Glutamatergic neuron (in vitro differentiated cells): Measurements from ENCODE around the gene CCL25. TPM values are rescaled to one million over a fixed set of nuclear protein-coding genes. Genes with fewer than 3 reads are reported as not detected.

Experiments used
- DNase-seq: peaks from one replicate; pipeline ENCODE4 v3.0.0; 2022
- H3K27ac Mint-ChIP-seq: one replicate; pipeline ENCODE4 v1.8.0; 2020; ENCODE audit warnings: mild to moderate bottlenecking, mixed read lengths, inconsistent platforms; ENCODE audit not compliant: unreplicated experiment
- H3K27me3 Mint-ChIP-seq: one replicate; pipeline ENCODE4 v1.8.0; 2020; ENCODE audit warnings: mild to moderate bottlenecking, moderate library complexity, mixed read lengths, inconsistent platforms; ENCODE audit not compliant: unreplicated experiment
- H3K36me3 Mint-ChIP-seq: one replicate; pipeline ENCODE4 v1.8.0; 2020; ENCODE audit warnings: mild to moderate bottlenecking, mixed read lengths, inconsistent platforms; ENCODE audit not compliant: unreplicated experiment
- H3K4me1 Mint-ChIP-seq: one replicate; pipeline ENCODE4 v1.8.0; 2020; ENCODE audit warnings: mild to moderate bottlenecking, low read depth, mixed read lengths, inconsistent platforms; ENCODE audit not compliant: unreplicated experiment
- H3K4me3 Mint-ChIP-seq: one replicate; pipeline ENCODE4 v1.8.0; 2020; ENCODE audit warnings: mild to moderate bottlenecking, mixed read lengths, inconsistent platforms; ENCODE audit not compliant: unreplicated experiment
- H3K9me3 Mint-ChIP-seq: one replicate; pipeline ENCODE4 v1.8.0; 2020; ENCODE audit warnings: mild to moderate bottlenecking, moderate library complexity, mixed read lengths, inconsistent platforms; ENCODE audit not compliant: unreplicated experiment
- total RNA-seq: library from RNA; stranded (reverse); fragmentation: NEBNext Ultra II Directional; extraction: Animal tissue kit (Norgen Biotek cat#: 25700); gene quantifications from one replicate; pipeline ENCODE4 v1.2.1, GENCODE V29; 2021; ENCODE audit not compliant: unreplicated experiment
- TF ChIP-seq, protein P1 (sequence below): fragments of 200-600 bp; sonication (generic); IDR thresholded peaks from one replicate; pipeline ENCODE4 v1.5.0; 2021; ENCODE audit not compliant: partially characterized antibody, unreplicated experiment

The CCL25 gene
- total RNA-seq, 1 donor from 2014 or later = not detected

DNA sequence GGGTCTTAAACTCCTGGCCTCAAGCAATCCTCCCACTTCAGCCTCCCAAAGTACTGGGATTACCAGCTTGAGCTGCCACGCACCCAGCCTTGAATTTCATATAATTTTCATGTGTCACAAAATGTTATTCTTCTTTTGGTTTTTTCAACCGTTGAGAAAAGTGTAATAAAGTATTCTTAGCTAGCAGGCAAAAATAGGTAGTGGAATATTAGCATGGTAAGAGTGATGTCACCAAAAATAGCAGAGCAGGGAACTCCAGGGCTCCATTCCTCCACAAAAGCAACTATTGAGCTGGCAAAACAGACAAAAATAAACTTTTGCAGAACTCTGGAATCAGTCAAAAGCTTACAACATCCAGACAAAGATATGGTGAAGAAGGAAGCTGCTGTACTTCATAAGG lies 52.9 kb downstream of the CCL25 start:
- TF ChIP-seq, protein P1, sequence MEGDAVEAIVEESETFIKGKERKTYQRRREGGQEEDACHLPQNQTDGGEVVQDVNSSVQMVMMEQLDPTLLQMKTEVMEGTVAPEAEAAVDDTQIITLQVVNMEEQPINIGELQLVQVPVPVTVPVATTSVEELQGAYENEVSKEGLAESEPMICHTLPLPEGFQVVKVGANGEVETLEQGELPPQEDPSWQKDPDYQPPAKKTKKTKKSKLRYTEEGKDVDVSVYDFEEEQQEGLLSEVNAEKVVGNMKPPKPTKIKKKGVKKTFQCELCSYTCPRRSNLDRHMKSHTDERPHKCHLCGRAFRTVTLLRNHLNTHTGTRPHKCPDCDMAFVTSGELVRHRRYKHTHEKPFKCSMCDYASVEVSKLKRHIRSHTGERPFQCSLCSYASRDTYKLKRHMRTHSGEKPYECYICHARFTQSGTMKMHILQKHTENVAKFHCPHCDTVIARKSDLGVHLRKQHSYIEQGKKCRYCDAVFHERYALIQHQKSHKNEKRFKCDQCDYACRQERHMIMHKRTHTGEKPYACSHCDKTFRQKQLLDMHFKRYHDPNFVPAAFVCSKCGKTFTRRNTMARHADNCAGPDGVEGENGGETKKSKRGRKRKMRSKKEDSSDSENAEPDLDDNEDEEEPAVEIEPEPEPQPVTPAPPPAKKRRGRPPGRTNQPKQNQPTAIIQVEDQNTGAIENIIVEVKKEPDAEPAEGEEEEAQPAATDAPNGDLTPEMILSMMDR = no peak
- H3K4me1 Mint-ChIP-seq = no peaks in the 10 kb centered on the region
- H3K9me3 Mint-ChIP-seq = no peaks in the 10 kb centered on the region
- no peak overlapping the region for H3K4me3 Mint-ChIP-seq
- DNase-seq = no peak
- no peak overlapping the region for H3K27ac Mint-ChIP-seq
- peaks cover 2% of the 10 kb centered on the region for H3K27me3 Mint-ChIP-seq
- H3K36me3 Mint-ChIP-seq = peaks cover 4% of the 10 kb centered on the region

DNA sequence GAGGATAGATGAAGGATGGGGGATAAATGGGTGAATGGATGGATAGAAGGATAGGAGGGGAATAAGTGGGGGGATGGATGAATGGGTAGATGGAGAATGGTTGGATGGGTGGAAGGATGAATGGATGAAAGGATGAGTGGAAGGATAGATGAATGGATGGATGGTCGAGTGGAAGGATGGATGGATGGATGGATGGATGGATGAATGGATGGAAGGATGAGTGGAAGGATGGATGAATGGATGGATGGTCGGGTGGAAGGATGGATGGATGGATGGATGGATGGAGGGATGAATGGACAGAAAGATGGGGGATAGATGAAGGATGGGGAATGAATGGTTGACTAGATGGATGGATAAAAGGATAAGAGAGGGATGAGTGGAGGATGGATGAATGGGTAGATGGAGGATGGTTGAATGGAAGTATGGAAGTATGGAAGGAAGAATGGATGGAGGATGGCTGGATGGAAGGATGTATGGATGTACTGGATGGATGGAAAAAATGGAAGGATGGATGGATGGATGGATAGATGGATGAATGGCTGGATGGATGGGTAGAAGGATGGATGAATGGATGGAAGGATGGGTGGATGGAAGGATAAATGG lies 54.8 kb downstream of the CCL25 start:
- peaks cover 3% of the 10 kb centered on the region for H3K27me3 Mint-ChIP-seq
- no peak overlapping the region for H3K4me3 Mint-ChIP-seq
- TF ChIP-seq, protein P1 = no peak
- H3K4me1 Mint-ChIP-seq = no peaks in the 10 kb centered on the region
- H3K36me3 Mint-ChIP-seq = peaks cover 4% of the 10 kb centered on the region
- no peaks in the 10 kb centered on the region for H3K9me3 Mint-ChIP-seq
- no peak overlapping the region for H3K27ac Mint-ChIP-seq
- no peak for DNase-seq

DNA sequence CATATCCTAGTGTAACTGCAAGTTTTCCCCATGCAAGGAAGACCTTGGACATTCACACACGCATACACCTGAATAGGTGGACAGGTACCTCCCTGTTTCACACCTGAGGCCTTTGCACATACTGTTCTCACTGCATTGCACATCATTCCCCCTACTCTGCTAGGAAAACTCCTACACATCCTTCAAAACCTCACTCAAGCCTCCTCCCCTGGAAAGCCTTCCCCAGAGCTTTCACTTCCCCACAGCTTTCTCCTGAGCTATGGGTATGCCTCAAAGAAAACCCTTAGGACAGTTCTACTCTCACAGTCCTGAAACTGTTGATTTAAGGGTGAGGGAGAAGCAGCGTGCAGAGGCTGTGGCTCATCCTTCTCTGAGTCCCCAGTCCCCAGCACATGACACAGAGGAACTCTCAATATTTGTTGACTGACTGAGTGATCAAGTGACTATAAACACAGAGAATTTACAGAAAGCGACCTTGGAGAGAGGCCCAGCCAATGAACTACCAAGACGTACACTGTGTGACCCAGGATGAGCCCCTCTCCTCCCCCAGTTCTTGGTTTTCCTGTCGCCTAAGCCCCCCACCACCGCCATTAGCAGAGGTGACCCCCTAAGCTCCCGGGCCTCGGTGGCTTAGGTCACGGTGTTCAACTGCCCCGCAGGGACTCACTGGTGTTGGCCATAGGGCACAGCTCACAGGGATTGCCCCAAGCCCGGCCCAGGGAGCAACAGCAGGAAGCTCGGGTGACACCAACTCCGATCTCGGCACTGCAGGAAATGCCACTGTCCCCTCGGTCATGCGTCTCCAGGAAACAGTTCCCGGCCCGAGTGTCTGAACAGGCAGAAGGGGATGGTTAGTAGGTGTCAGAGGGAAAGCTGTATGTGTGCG lies 56.2 kb downstream of the CCL25 start:
- Mint-ChIP-seq H3K36me3 (peaks cover 4% of the 10 kb centered on the region), H3K27me3 (peaks cover 3% of the 10 kb centered on the region), H3K27ac (no peak overlapping the region), H3K4me3 (no peak overlapping the region), H3K9me3 (no peaks in the 10 kb centered on the region), H3K4me1 (no peaks in the 10 kb centered on the region)
- TF ChIP-seq, protein P1 = no peak
- DNase-seq = no peak

DNA sequence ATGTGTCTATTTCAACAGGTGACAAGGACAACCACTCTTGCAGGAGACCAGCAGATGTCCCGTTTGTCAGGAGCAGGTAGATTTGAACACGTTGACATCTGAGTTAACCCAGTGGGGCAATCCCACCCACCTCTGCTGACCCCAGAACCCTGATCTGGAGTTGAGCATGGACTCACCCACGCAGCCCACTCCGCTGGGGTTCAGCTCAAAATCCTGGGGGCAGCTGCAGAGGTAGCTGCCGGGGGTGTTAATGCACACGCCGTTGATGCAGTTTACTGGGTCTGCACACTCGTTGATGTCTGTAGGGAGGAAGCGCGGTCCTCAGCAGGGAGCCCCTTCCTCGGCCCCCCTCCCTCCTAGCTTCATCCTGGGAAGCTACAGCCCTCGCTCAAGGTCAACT lies 56.9 kb downstream of the CCL25 start:
- Mint-ChIP-seq H3K27me3 (peaks cover 3% of the 10 kb centered on the region), H3K9me3 (no peaks in the 10 kb centered on the region), H3K27ac (no peak overlapping the region), H3K4me1 (no peaks in the 10 kb centered on the region), H3K4me3 (no peak overlapping the region), H3K36me3 (peaks cover 4% of the 10 kb centered on the region)
- TF ChIP-seq, protein P1 = no peak
- no peak for DNase-seq
